Measurements from ENCODE around the gene CCDC157. TPM values are rescaled to one million over a fixed set of nuclear protein-coding genes. Genes with fewer than 3 reads are reported as not detected.

The CCDC157 gene
- polyA plus RNA-seq, 1 experiment = 1.6 TPM

- peak; percentile 70 for DNase-seq (ENCODE audit: low read depth)
- H3K36me3 ChIP-seq (ENCODE audit: control insufficient read depth, insufficient read depth, low read length) = peaks cover under 1% of the 10 kb centered on the region
- POLR2A ChIA-PET = interaction anchor here (0.5 to 0.9 kb wide), 2 partner anchors 14 to 226 kb away, joined by 3 to 4 read pairs; no protein-coding TSS in a partner anchor
- CTCF ChIA-PET = interaction anchor here (0.6 to 6.3 kb wide), 13 partner anchors 9 to 159 kb away, joined by 3 to 37 read pairs (median 3); partner anchors contain the start of gene CASTOR1
- H3K27me3 ChIP-seq (ENCODE audit: control insufficient read depth, insufficient read depth, low read length) = no peaks in the 10 kb centered on the region
- H3K4me3 ChIP-seq (ENCODE audit: low read depth, low read length) = peak overlapping the region; percentile 47
- TF ChIP-seq CTCF (IDR thresholded peaks at IDR 0.05; ENCODE audit: insufficient read depth, low read depth, low read length) = no peak
These were observed 65.9 kb downstream of the CCDC157 start for GRCh38 chr22:30422481-30423300.

GRCh38 chr22:30423301-30423958 lies 66.6 kb downstream of the CCDC157 start:
- no peaks in the 10 kb centered on the region; the same call in 1 of the 2 replicates for H3K36me3 ChIP-seq (ENCODE audit: control insufficient read depth, insufficient read depth, low read length)
- CTCF ChIA-PET = interaction anchor here (1.2 to 6.3 kb wide), 11 partner anchors 9 to 160 kb away, joined by 3 to 37 read pairs (median 10); partner anchors contain the start of genes CASTOR1 and SEC14L2
- peak overlapping the region; percentile 47 for H3K4me3 ChIP-seq (ENCODE audit: low read depth, low read length)
- no peak for TF ChIP-seq CTCF (IDR thresholded peaks at IDR 0.05; ENCODE audit: insufficient read depth, low read depth, low read length)
- no peak for DNase-seq (ENCODE audit: low read depth)
- no peaks in the 10 kb centered on the region for H3K27me3 ChIP-seq (ENCODE audit: control insufficient read depth, insufficient read depth, low read length)
- POLR2A ChIA-PET = interaction anchor here (0.5 to 0.6 kb wide), 2 partner anchors 25 to 227 kb away, joined by 3 to 4 read pairs; no protein-coding TSS in a partner anchor

GRCh38 chr22:30423959-30424533 lies 67.2 kb downstream of the CCDC157 start:
- ChIA-PET POLR2A (interaction anchor here (0.6 kb wide), 1 partner anchor 25 kb away, joined by 4 read pairs; no protein-coding TSS in a partner anchor), CTCF (interaction anchor here (0.8 to 6.3 kb wide), 13 partner anchors 9 to 161 kb away, joined by 3 to 37 read pairs (median 8); partner anchors contain the start of genes CASTOR1 and SEC14L2)
- DNase-seq (ENCODE audit: low read depth) = peak; percentile 96
- Histone ChIP-seq H3K36me3 (ENCODE audit: control insufficient read depth, insufficient read depth, low read length) (no peaks in the 10 kb centered on the region; the same call in 1 of the 2 replicates), H3K4me3 (ENCODE audit: low read depth, low read length) (peak overlapping the region; percentile 47), H3K27me3 (ENCODE audit: control insufficient read depth, insufficient read depth, low read length) (no peaks in the 10 kb centered on the region)
- TF ChIP-seq CTCF (IDR thresholded peaks at IDR 0.05; ENCODE audit: insufficient read depth, low read depth, low read length) = no peak

- H3K36me3 ChIP-seq (ENCODE audit: control insufficient read depth, insufficient read depth, low read length) = no peaks in the 10 kb centered on the region; the same call in 1 of the 2 replicates
- H3K4me3 ChIP-seq (ENCODE audit: low read depth, low read length) = peak overlapping the region; percentile 62
- no peaks in the 10 kb centered on the region for H3K27me3 ChIP-seq (ENCODE audit: control insufficient read depth, insufficient read depth, low read length)
- DNase-seq (ENCODE audit: low read depth) = no peak
- ChIA-PET CTCF (interaction anchor here (0.8 to 6.3 kb wide), 17 partner anchors 8 to 317 kb away, joined by 3 to 37 read pairs (median 5); partner anchors contain the start of genes CASTOR1, RNF215 and SEC14L2), POLR2A (no interaction called here)
- TF ChIP-seq CTCF (IDR thresholded peaks at IDR 0.05; ENCODE audit: insufficient read depth, low read depth, low read length) = peak; percentile 32
These were observed 67.9 kb downstream of the CCDC157 start for GRCh38 chr22:30424534-30425326.

Data from BJ (cell line).